ENCODE results near the gene LCN2.

DNA sequence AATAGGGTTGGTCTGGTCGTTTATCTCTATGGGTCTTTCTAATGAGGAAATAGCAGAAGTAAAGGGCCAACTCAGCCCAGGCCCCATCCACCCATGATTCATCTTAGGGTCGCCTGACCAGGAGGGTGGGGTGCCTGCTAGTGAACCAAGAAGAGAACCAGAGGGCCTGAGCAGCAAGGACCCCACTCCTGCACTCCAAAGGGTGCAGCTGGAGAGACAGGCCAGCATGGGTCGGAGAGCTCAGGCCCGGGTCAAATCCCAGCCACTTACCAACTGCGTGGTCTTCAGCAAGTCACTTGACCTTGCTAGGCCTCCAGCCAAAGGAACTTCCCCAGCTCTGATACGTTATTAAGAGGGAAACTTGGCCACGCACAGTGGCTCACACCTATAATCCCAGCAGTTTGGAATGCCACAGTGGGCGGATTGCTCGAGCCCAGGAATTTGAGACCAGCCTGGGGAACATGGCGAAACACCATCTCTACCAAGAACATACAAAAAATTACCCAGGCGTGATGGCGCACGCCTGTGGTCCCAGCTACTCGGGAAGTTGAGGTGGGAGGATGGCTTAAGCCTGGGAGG lies 15.1 kb downstream of the LCN2 start:
- TF ChIP-seq GATA3 (IDR thresholded peaks at IDR 0.05; ENCODE audit: low read depth, low read length) (no peak), GATA2 (IDR thresholded peaks at IDR 0.05; ENCODE audit: low read depth, low read length) (no peak)

Data from SH-SY5Y (cell line).